ENCODE results near the gene RFNG. TPM values are rescaled to one million over a fixed set of nuclear protein-coding genes. Genes with fewer than 3 reads are reported as not detected.
A peak's percentile ranks its signal among the peaks of the same experiment; 100 is the strongest.

Gene RFNG
- total RNA-seq, 2 experiments from 2014 or later, result 16.9 to 17.5 TPM

- DNase-seq (no peak), ATAC-seq (no peak)
- intact Hi-C loops (cut with DNase I, micrococcal nuclease), result no loop called here
- no peaks in the 10 kb centered on the region for H3K27me3 Mint-ChIP-seq
- H3K4me1 Mint-ChIP-seq, result no peaks in the 10 kb centered on the region
- H3K27ac Mint-ChIP-seq, result no peak overlapping the region
- H3K36me3 Mint-ChIP-seq (ENCODE audit: low read depth), result no peaks in the 10 kb centered on the region
- ChIA-PET POLR2A (no interaction called here), CTCF (no interaction called here)
- no peaks in the 10 kb centered on the region for H3K9me3 Mint-ChIP-seq (ENCODE audit: low read depth)
- no peak overlapping the region for H3K4me3 Mint-ChIP-seq
Measured at GRCh38 chr17:82072827-82073226, 21.2 kb upstream of the RFNG start.

DNA sequence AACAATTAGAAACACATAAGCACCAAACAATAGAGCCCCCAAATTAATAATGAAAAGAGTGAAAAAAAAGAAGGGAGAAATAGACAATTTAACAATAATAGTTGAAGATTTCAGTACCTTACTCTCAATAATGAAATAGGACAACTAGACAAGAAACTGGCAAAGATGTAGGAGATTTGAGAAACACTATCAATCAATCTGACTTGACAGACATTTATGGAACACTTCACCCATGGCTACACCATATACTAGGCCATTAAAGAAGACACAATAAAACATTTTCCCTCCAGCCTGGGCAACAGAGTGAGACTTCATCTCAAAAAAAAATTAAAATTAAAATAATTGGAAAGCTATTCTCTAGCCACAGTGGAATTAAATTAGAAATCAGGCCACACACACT, 19.0 kb upstream of the RFNG start:
- CTCF ChIA-PET, result interaction anchor here (0.7 to 0.8 kb wide), 2 partner anchors 40 to 150 kb away, joined by 3 to 4 read pairs; no protein-coding TSS in a partner anchor
- no peak for ATAC-seq
- no peak overlapping the region for H3K4me3 Mint-ChIP-seq
- peaks cover 6% of the 10 kb centered on the region for H3K4me1 Mint-ChIP-seq
- no peak overlapping the region for H3K27ac Mint-ChIP-seq
- no peaks in the 10 kb centered on the region for H3K27me3 Mint-ChIP-seq
- no peaks in the 10 kb centered on the region for H3K36me3 Mint-ChIP-seq (ENCODE audit: low read depth)
- DNase-seq, result no peak
- POLR2A ChIA-PET, result no interaction called here
- intact Hi-C loops (cut with DNase I, micrococcal nuclease), result no loop called here
- H3K9me3 Mint-ChIP-seq (ENCODE audit: low read depth), result no peaks in the 10 kb centered on the region

- ATAC-seq, result peak; percentile 93
- Mint-ChIP-seq H3K9me3 (ENCODE audit: low read depth) (no peaks in the 10 kb centered on the region), H3K4me3 (peak within 1 kb of the TSS; percentile 84), H3K4me1 (peaks cover 14% of the 10 kb centered on the region), H3K27me3 (no peaks in the 10 kb centered on the region), H3K36me3 (ENCODE audit: low read depth) (peaks cover under 1% of the 10 kb centered on the region), H3K27ac (peak within 1 kb of the TSS; percentile 91)
- intact Hi-C loops (cut with DNase I, micrococcal nuclease), result loop anchor here (1.0 to 2.0 kb wide), 5 partner anchors 13 to 42 kb away; partner anchors contain the start of genes DCXR (in 1 of the 2), FASN (in 1 of the 2), GPS1 (in 1 of the 2) and LRRC45 (in 1 of the 2)
- ChIA-PET POLR2A (no interaction called here), CTCF (interaction anchor here (0.7 to 1.7 kb wide), 5 partner anchors 24 to 730 kb away, joined by 3 to 6 read pairs (median 3); partner anchors contain the start of gene DCXR)
- DNase-seq, result peak; percentile 83
Measured at GRCh38 chr17:82065638-82066303, 14.2 kb upstream of the RFNG start, which contains the start of gene DUS1L. DUS1L (minus strand) TSS chr17:82065804; CDS start chr17:82065059, 745 bp downstream.

DNA sequence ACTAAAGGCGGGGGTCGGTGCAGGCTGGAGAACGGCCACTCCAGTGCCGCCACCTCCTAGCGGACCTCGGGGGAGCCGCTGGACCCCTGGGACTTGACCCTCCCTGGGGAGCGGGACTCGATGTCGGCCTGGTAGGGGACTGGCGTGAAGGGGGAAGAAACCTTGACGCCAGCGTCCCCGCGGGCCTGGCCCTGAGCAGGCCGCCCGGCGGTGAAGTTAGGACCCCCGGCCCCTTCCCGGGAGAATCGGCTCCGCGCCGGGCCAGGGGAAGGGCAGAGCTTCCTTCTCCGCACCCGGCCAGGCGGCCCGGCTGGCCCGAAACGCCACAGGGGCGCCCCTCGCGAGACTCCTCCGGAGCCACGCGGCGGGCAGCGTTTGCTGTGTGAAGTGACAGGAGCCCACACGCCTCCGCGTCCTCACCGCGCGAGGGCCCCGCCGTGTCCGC, 13.6 kb upstream of the RFNG start:
- peak overlapping the region; percentile 75 for H3K4me3 Mint-ChIP-seq
- no peak overlapping the region for H3K27ac Mint-ChIP-seq
- CTCF ChIA-PET, result interaction anchor here (1.2 to 1.7 kb wide), 3 partner anchors 27 to 35 kb away, joined by 3 to 6 read pairs (median 5); partner anchors contain the start of gene DCXR
- POLR2A ChIA-PET, result no interaction called here
- H3K36me3 Mint-ChIP-seq (ENCODE audit: low read depth), result peaks cover 1% of the 10 kb centered on the region
- peaks cover 14% of the 10 kb centered on the region for H3K4me1 Mint-ChIP-seq
- H3K9me3 Mint-ChIP-seq (ENCODE audit: low read depth), result no peaks in the 10 kb centered on the region
- intact Hi-C loops (cut with DNase I, micrococcal nuclease), result loop anchor here in 1 of 2 experiments (1.0 kb wide), 4 partner anchors 14 to 42 kb away; partner anchors contain the start of genes DCXR, FASN, GPS1 and LRRC45
- DNase-seq, result no peak
- peak; percentile 43 for ATAC-seq
- H3K27me3 Mint-ChIP-seq, result no peaks in the 10 kb centered on the region

- Mint-ChIP-seq H3K27ac (no peak overlapping the region), H3K4me3 (peak overlapping the region; percentile 75)
Measured at GRCh38 chr17:82064433-82065192, 13.0 kb upstream of the RFNG start.

GRCh38 chr17:82063424-82064415, 12.1 kb upstream of the RFNG start:
- H3K4me3 Mint-ChIP-seq, result peak overlapping the region; percentile 75
- CTCF ChIA-PET, result interaction anchor here (0.7 kb wide), 1 partner anchor 13 kb away, joined by 3 read pairs; no protein-coding TSS in a partner anchor
- ATAC-seq (no peak), DNase-seq (no peak)
- no peaks in the 10 kb centered on the region for H3K9me3 Mint-ChIP-seq (ENCODE audit: low read depth)
- peaks cover 14% of the 10 kb centered on the region for H3K4me1 Mint-ChIP-seq
- H3K36me3 Mint-ChIP-seq (ENCODE audit: low read depth), result peaks cover 3% of the 10 kb centered on the region
- no peaks in the 10 kb centered on the region for H3K27me3 Mint-ChIP-seq
- POLR2A ChIA-PET, result interaction anchor here (0.5 kb wide), 1 partner anchor 201 kb away, joined by 4 read pairs; no protein-coding TSS in a partner anchor
- intact Hi-C loops (cut with DNase I, micrococcal nuclease), result no loop called here
- no peak overlapping the region for H3K27ac Mint-ChIP-seq

More at GRCh38 chr17:82064433-82065192, 13.0 kb upstream of the RFNG start:
- H3K9me3 Mint-ChIP-seq (ENCODE audit: low read depth), result no peaks in the 10 kb centered on the region
- intact Hi-C loops (cut with DNase I, micrococcal nuclease), result loop anchor here in 1 of 2 experiments (1.0 kb wide), 4 partner anchors 13 to 41 kb away; partner anchors contain the start of genes DCXR, FASN, GPS1 and LRRC45
- peaks cover 14% of the 10 kb centered on the region for H3K4me1 Mint-ChIP-seq
- ChIA-PET CTCF (interaction anchor here (0.7 to 1.7 kb wide), 2 partner anchors 12 to 27 kb away, joined by 3 to 5 read pairs; partner anchors contain the start of gene DCXR), POLR2A (interaction anchor here (0.5 kb wide), 1 partner anchor 202 kb away, joined by 4 read pairs; no protein-coding TSS in a partner anchor)
- no peaks in the 10 kb centered on the region for H3K27me3 Mint-ChIP-seq
- ATAC-seq (no peak), DNase-seq (no peak)
- H3K36me3 Mint-ChIP-seq (ENCODE audit: low read depth), result peaks cover 1% of the 10 kb centered on the region

DNA sequence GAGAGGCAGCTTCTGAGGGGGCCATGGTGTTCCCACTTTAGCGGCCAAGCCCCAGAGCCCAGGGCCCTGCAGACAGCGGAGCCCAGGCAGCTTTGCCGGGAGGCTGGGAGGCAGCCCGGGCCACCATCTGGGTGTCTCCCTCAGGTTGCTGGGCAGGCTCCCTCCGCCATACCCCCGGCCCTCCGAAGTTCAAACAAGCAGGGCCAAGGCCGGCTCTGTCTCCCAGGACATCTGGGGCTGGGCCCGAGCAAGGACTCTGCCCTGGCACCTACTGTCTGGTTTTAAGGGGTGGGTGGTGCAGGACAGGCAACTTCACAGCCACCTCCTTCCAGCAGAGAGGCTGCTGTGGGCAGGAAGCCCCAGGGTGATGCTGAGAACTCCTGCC, 11.4 kb upstream of the RFNG start:
- H3K27me3 Mint-ChIP-seq, result no peaks in the 10 kb centered on the region
- no peak overlapping the region for H3K4me3 Mint-ChIP-seq
- H3K4me1 Mint-ChIP-seq, result peaks cover 14% of the 10 kb centered on the region
- H3K36me3 Mint-ChIP-seq (ENCODE audit: low read depth), result peaks cover 4% of the 10 kb centered on the region
- POLR2A ChIA-PET, result no interaction called here
- H3K27ac Mint-ChIP-seq, result no peak overlapping the region
- H3K9me3 Mint-ChIP-seq (ENCODE audit: low read depth), result no peaks in the 10 kb centered on the region
- CTCF ChIA-PET, result no interaction called here
- ATAC-seq (no peak), DNase-seq (no peak)
- intact Hi-C loops (cut with DNase I, micrococcal nuclease), result no loop called here

GRCh38 chr17:82062076-82062983, 10.7 kb upstream of the RFNG start:
- Mint-ChIP-seq H3K27me3 (no peaks in the 10 kb centered on the region), H3K4me3 (no peak overlapping the region), H3K4me1 (peaks cover 14% of the 10 kb centered on the region), H3K36me3 (ENCODE audit: low read depth) (peaks cover 4% of the 10 kb centered on the region), H3K27ac (no peak overlapping the region), H3K9me3 (ENCODE audit: low read depth) (no peaks in the 10 kb centered on the region)
- intact Hi-C loops (cut with DNase I, micrococcal nuclease), result no loop called here
- ATAC-seq, result no peak
- ChIA-PET CTCF (interaction anchor here (0.6 kb wide), 1 partner anchor 104 kb away, joined by 4 read pairs; no protein-coding TSS in a partner anchor), POLR2A (no interaction called here)
- DNase-seq, result no peak

DNA sequence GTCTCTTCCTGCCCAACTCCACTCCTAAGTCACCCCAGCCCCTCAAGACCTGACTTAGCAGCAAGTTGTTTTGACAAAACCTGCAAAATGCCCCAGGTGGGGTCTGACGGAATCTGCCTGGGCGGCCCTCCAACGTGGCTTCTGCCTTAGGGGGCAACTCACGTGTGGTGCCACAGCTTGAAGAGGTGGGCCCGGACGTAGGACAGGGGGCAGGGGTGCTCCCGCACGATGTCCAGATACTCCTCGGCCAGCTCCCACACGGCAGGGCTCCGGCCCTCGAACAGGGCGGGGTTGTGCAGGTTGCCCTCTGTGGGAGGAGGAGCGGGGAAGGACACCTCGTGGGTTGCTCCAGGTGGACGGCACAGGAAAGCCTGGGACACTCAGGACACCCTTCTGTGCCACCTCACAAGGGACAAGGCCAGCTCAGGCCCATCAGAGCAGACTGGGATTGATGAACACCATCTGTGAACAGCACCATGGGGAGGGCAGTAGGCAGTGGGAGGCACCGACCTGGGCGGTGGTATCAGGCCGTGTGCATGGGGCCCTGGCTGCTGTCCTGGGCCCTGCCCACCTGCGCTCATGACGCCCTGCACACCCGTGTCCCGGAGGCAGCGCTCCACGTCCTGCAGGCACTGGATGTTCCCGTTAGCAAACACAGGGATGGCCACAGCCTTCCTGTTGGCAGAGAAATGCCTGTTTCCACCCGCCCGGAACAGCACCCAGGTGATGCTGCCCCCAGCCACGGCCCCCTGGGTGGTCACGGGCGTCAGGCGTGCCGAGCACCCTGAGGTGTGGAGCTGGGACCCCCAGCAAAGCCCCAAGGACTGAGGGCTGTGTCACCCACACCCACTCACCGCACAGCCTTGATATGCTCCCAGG, 9.7 kb upstream of the RFNG start:
- no peaks in the 10 kb centered on the region for H3K27me3 Mint-ChIP-seq
- DNase-seq, result no peak
- H3K27ac Mint-ChIP-seq, result no peak overlapping the region
- ChIA-PET CTCF (interaction anchor here (0.6 kb wide), 1 partner anchor 105 kb away, joined by 4 read pairs; no protein-coding TSS in a partner anchor), POLR2A (no interaction called here)
- ATAC-seq, result no peak
- intact Hi-C loops (cut with DNase I, micrococcal nuclease), result no loop called here
- no peak overlapping the region for H3K4me3 Mint-ChIP-seq
- H3K36me3 Mint-ChIP-seq (ENCODE audit: low read depth), result peaks cover 4% of the 10 kb centered on the region
- no peaks in the 10 kb centered on the region for H3K9me3 Mint-ChIP-seq (ENCODE audit: low read depth)
- peaks cover 10% of the 10 kb centered on the region for H3K4me1 Mint-ChIP-seq
